ENCODE results near the gene ARHGAP22.

ARHGAP22 gene

GRCh38 chr10:48602401-48603135 lies 2.3 kb downstream of the ARHGAP22 start:
- DNase-seq (ENCODE audit: low spot score): no peak
- no peaks in the 10 kb centered on the region for H3K27me3 ChIP-seq (ENCODE audit: insufficient read depth, poor library complexity, severe bottlenecking)

GRCh38 chr10:48601789-48602188 lies 3.1 kb downstream of the ARHGAP22 start:
- ATAC-seq (ENCODE audit: low read depth): no peak
- H3K27ac ChIP-seq (ENCODE audit: poor library complexity, severe bottlenecking): no peak overlapping the region
- H3K27me3 ChIP-seq (ENCODE audit: insufficient read depth, poor library complexity, severe bottlenecking): no peaks in the 10 kb centered on the region
- no peaks in the 10 kb centered on the region for H3K36me3 ChIP-seq (ENCODE audit: low read depth)
- TF ChIP-seq CTCF (IDR thresholded peaks at IDR 0.05; ENCODE audit: poor library complexity, severe bottlenecking): no peak
- H3K4me3 ChIP-seq (ENCODE audit: severe bottlenecking): no peak overlapping the region
- no peaks in the 10 kb centered on the region for H3K9me3 ChIP-seq (ENCODE audit: severe bottlenecking)
- peaks cover 3% of the 10 kb centered on the region for H3K4me1 ChIP-seq (ENCODE audit: insufficient read depth, poor library complexity, severe bottlenecking)
- no peak for DNase-seq (ENCODE audit: low spot score)

More at GRCh38 chr10:48602401-48603135, 2.3 kb downstream of the ARHGAP22 start:
- no peak for TF ChIP-seq CTCF (IDR thresholded peaks at IDR 0.05; ENCODE audit: poor library complexity, severe bottlenecking)
- ATAC-seq (ENCODE audit: low read depth): no peak
- H3K9me3 ChIP-seq (ENCODE audit: severe bottlenecking): no peaks in the 10 kb centered on the region
- H3K4me3 ChIP-seq (ENCODE audit: severe bottlenecking): no peak overlapping the region
- no peak overlapping the region for H3K27ac ChIP-seq (ENCODE audit: poor library complexity, severe bottlenecking)
- H3K36me3 ChIP-seq (ENCODE audit: low read depth): no peaks in the 10 kb centered on the region
- H3K4me1 ChIP-seq (ENCODE audit: insufficient read depth, poor library complexity, severe bottlenecking): peaks cover 8% of the 10 kb centered on the region

- no peak for DNase-seq (ENCODE audit: low spot score)
- no peak for TF ChIP-seq CTCF (IDR thresholded peaks at IDR 0.05; ENCODE audit: poor library complexity, severe bottlenecking)
- Histone ChIP-seq H3K27me3 (ENCODE audit: insufficient read depth, poor library complexity, severe bottlenecking) (no peaks in the 10 kb centered on the region), H3K9me3 (ENCODE audit: severe bottlenecking) (no peaks in the 10 kb centered on the region), H3K36me3 (ENCODE audit: low read depth) (no peaks in the 10 kb centered on the region), H3K27ac (ENCODE audit: poor library complexity, severe bottlenecking) (no peak overlapping the region), H3K4me3 (ENCODE audit: severe bottlenecking) (no peak overlapping the region), H3K4me1 (ENCODE audit: insufficient read depth, poor library complexity, severe bottlenecking) (no peaks in the 10 kb centered on the region)
- ATAC-seq (ENCODE audit: low read depth): no peak
These were observed 4.0 kb downstream of the ARHGAP22 start for GRCh38 chr10:48600645-48601505.

- Histone ChIP-seq H3K9me3 (ENCODE audit: severe bottlenecking) (no peaks in the 10 kb centered on the region), H3K36me3 (ENCODE audit: low read depth) (no peaks in the 10 kb centered on the region), H3K27me3 (ENCODE audit: insufficient read depth, poor library complexity, severe bottlenecking) (no peaks in the 10 kb centered on the region), H3K4me3 (ENCODE audit: severe bottlenecking) (no peak overlapping the region), H3K4me1 (ENCODE audit: insufficient read depth, poor library complexity, severe bottlenecking) (no peaks in the 10 kb centered on the region), H3K27ac (ENCODE audit: poor library complexity, severe bottlenecking) (no peak overlapping the region)
- DNase-seq (ENCODE audit: low spot score): no peak
- no peak for ATAC-seq (ENCODE audit: low read depth)
- TF ChIP-seq CTCF (IDR thresholded peaks at IDR 0.05; ENCODE audit: poor library complexity, severe bottlenecking): no peak
These were observed 5.1 kb downstream of the ARHGAP22 start for GRCh38 chr10:48599830-48600134.
